GM18519 (cell line): ENCODE data around the gene MYCBPAP.

Experiments used
- ATAC-seq: cut with Tn5 transposase; IDR thresholded peaks from one replicate; pipeline ENCODE4 v1.9.1; 2021; ENCODE audit warnings: mild to moderate bottlenecking, moderate library complexity; ENCODE audit not compliant: unreplicated experiment, low FRiP score

The MYCBPAP gene

GRCh38 chr17:50565402-50566350, 57.4 kb downstream of the MYCBPAP start:
- ATAC-seq, result no peak

GRCh38 chr17:50566886-50567285, 58.6 kb downstream of the MYCBPAP start:
- no peak for ATAC-seq

- no peak for ATAC-seq
Measured at GRCh38 chr17:50568659-50569058, 60.4 kb downstream of the MYCBPAP start.

- ATAC-seq, result no peak
Measured at GRCh38 chr17:50569592-50569991, 61.4 kb downstream of the MYCBPAP start.

- no peak for ATAC-seq
Measured at GRCh38 chr17:50570032-50570431, 61.8 kb downstream of the MYCBPAP start.

GRCh38 chr17:50570528-50570927, 62.3 kb downstream of the MYCBPAP start:
- no peak for ATAC-seq

- ATAC-seq, result no peak
Measured at GRCh38 chr17:50571681-50572080, 63.4 kb downstream of the MYCBPAP start.

GRCh38 chr17:50572541-50572940, 64.3 kb downstream of the MYCBPAP start:
- ATAC-seq, result no peak

- no peak for ATAC-seq
Measured at GRCh38 chr17:50573866-50574611, 65.8 kb downstream of the MYCBPAP start.

- ATAC-seq, result no peak
Measured at GRCh38 chr17:50575581-50576210, 67.5 kb downstream of the MYCBPAP start.

- ATAC-seq, result no peak
Measured at GRCh38 chr17:50576864-50577263, 68.6 kb downstream of the MYCBPAP start.

GRCh38 chr17:50577451-50577954, 69.3 kb downstream of the MYCBPAP start:
- ATAC-seq, result no peak

GRCh38 chr17:50578173-50578572, 69.9 kb downstream of the MYCBPAP start:
- ATAC-seq, result no peak

- ATAC-seq, result no peak
Measured at GRCh38 chr17:50579399-50579798, 71.2 kb downstream of the MYCBPAP start.

- no peak for ATAC-seq
Measured at GRCh38 chr17:50580646-50581045, 72.4 kb downstream of the MYCBPAP start.
